HG03139 (cell line): ENCODE data around the gene PARG.
"Not testable (repeated sequence)": the region's sequence is repeated elsewhere in the genome, so short reads cannot be mapped to it uniquely, and the experiment has no call there.

Source experiments
- ATAC-seq: cut with Tn5 transposase; IDR thresholded peaks from one replicate; pipeline ENCODE4 v1.9.1; 2021; ENCODE audit not compliant: unreplicated experiment

Gene PARG

GRCh38 chr10:49908290-49909080 is 33.3 kb downstream of the PARG start:
- ATAC-seq = not testable (repeated sequence)

- not testable (repeated sequence) for ATAC-seq
These were observed 38.0 kb downstream of the PARG start for GRCh38 chr10:49903829-49904228.

- ATAC-seq = not testable (repeated sequence)
These were observed 41.4 kb downstream of the PARG start for GRCh38 chr10:49900406-49900805.

- not testable (repeated sequence) for ATAC-seq
These were observed 41.8 kb downstream of the PARG start for GRCh38 chr10:49899999-49900398.

GRCh38 chr10:49890025-49890424 is 51.8 kb downstream of the PARG start:
- ATAC-seq = not testable (repeated sequence)

- not testable (repeated sequence) for ATAC-seq
These were observed 57.0 kb downstream of the PARG start for GRCh38 chr10:49884739-49885331.

GRCh38 chr10:49883852-49884251 is 58.0 kb downstream of the PARG start:
- ATAC-seq = not testable (repeated sequence)

- not testable (repeated sequence) for ATAC-seq
These were observed 59.5 kb downstream of the PARG start for GRCh38 chr10:49882327-49882726.

GRCh38 chr10:49872740-49873139 is 69.1 kb downstream of the PARG start:
- ATAC-seq = not testable (repeated sequence)

GRCh38 chr10:49871462-49871861 is 70.4 kb downstream of the PARG start:
- not testable (repeated sequence) for ATAC-seq

GRCh38 chr10:49859933-49860332 is 81.9 kb downstream of the PARG start:
- not testable (repeated sequence) for ATAC-seq

- not testable (repeated sequence) for ATAC-seq
These were observed 83.0 kb downstream of the PARG start for GRCh38 chr10:49858697-49859382.

GRCh38 chr10:49849520-49849919 is 92.3 kb downstream of the PARG start:
- ATAC-seq = not testable (repeated sequence)

- no peak for ATAC-seq
These were observed 96.8 kb downstream of the PARG start for GRCh38 chr10:49844775-49845595.

GRCh38 chr10:49842333-49842628 is 99.5 kb downstream of the PARG start:
- ATAC-seq = not testable (repeated sequence)

- ATAC-seq = no peak
These were observed 100.1 kb downstream of the PARG start for GRCh38 chr10:49841615-49842332.

GRCh38 chr10:49837685-49838084 is 104.1 kb downstream of the PARG start:
- no peak for ATAC-seq

GRCh38 chr10:49837051-49837478 is 104.8 kb downstream of the PARG start:
- ATAC-seq = no peak

GRCh38 chr10:49834976-49835375 is 106.9 kb downstream of the PARG start:
- no peak for ATAC-seq

- ATAC-seq = no peak
These were observed 107.6 kb downstream of the PARG start for GRCh38 chr10:49834201-49834600.
